A673 (cell line): ENCODE data around the gene TIPIN. TPM values are rescaled to one million over a fixed set of nuclear protein-coding genes. Genes with fewer than 3 reads are reported as not detected.
"Not testable (repeated sequence)": the region's sequence is repeated elsewhere in the genome, so short reads cannot be mapped to it uniquely, and the experiment has no call there.

ENCODE experiments used
- BruUV-seq: library from RNA; stranded (reverse); fragments of 400-500 nt; replicated peaks from 2 replicates; lab custom pipeline; 2021; lab: Mats Ljungman, UMichigan
- CTCF ChIA-PET: fragments of 300-600 bp; sonication (Branson Sonifier 250); formaldehyde crosslinking; loops from one replicate; lab custom pipeline; 2022; ENCODE audit warnings: antibody characterized with exemption; lab: Charles Lee
- POLR2A ChIA-PET: fragments of 300-600 bp; sonication (Branson Sonifier 250); formaldehyde crosslinking; loops from one replicate; lab custom pipeline; 2022; ENCODE audit warnings: antibody characterized with exemption; ENCODE audit not compliant: low non-redundant PET; lab: Charles Lee
- DNase-seq: peaks from one replicate; pipeline ENCODE4 v3.0.0-alpha.2; 2015; ENCODE audit warnings: low spot score
- H3K27ac ChIP-seq: fragments of 200-600 bp; sonication (generic); 2 replicates; pipeline ENCODE4 v1.5.1; 2016; ENCODE audit warnings: mixed run types, low read depth, mild to moderate bottlenecking, mixed read lengths, antibody characterized with exemption, low read length; ENCODE audit not compliant: poor library complexity, severe bottlenecking
- H3K27me3 ChIP-seq: fragments of 200-600 bp; sonication (generic); replicated peaks from 2 replicates; pipeline ENCODE4 v1.6.1; 2017; ENCODE audit warnings: mixed run types, low read depth, mild to moderate bottlenecking, mixed read lengths, antibody characterized with exemption, low read length; ENCODE audit not compliant: insufficient read depth, poor library complexity
- H3K36me3 ChIP-seq: fragments of 200-600 bp; sonication (generic); 2 replicates; pipeline ENCODE4 v1.6.1; 2016; ENCODE audit warnings: mixed run types, mild to moderate bottlenecking, mixed read lengths, antibody characterized with exemption, low read length; ENCODE audit not compliant: insufficient read depth, poor library complexity, severe bottlenecking
- H3K4me1 ChIP-seq: fragments of 200-600 bp; sonication (generic); 2 replicates; pipeline ENCODE4 v1.6.1; 2017; ENCODE audit warnings: mixed run types, mild to moderate bottlenecking, mixed read lengths, antibody characterized with exemption, low read length; ENCODE audit not compliant: insufficient read depth, poor library complexity, severe bottlenecking
- H3K4me3 ChIP-seq: fragments of 200-600 bp; sonication (generic); 2 replicates; pipeline ENCODE4 v1.5.1; 2016; ENCODE audit warnings: low read depth, mixed run types, mild to moderate bottlenecking, mixed read lengths, low read length; ENCODE audit not compliant: poor library complexity, severe bottlenecking
- H3K9me3 ChIP-seq: fragments of 200-600 bp; sonication (generic); 2 replicates; pipeline ENCODE4 v1.6.1; 2016; ENCODE audit warnings: mixed run types, low read depth, mild to moderate bottlenecking, mixed read lengths, antibody characterized with exemption, low read length; ENCODE audit not compliant: poor library complexity, severe bottlenecking
- EZH2 ChIP-seq: fragments of 200-600 bp; sonication (generic); IDR thresholded peaks from 2 replicates; pipeline ENCODE4 v1.6.1; 2017; ENCODE audit warnings: borderline replicate concordance, low read depth, mild to moderate bottlenecking, mixed read lengths, antibody characterized with exemption, low read length; ENCODE audit not compliant: poor library complexity, severe bottlenecking
- intact Hi-C: fragments of 100-400 bp; cut with micrococcal nuclease; formaldehyde crosslinking; loops from one replicate; pipeline ENCODE4 v1.10.0; 2022; ENCODE audit not compliant: unreplicated experiment
- total RNA-seq: library from RNA; stranded (reverse); gene quantifications from 2 replicates; pipeline ENCODE4 v1.2.3, GENCODE V29; 2021
- TF ChIP-seq, protein P1 (sequence below): fragments of 300-800, 200-600 bp; sonication (generic); conservative IDR thresholded peaks from 2 replicates; pipeline ENCODE4 v1.5.1; 2017; ENCODE audit warnings: low read depth, mild to moderate bottlenecking, antibody characterized with exemption, low read length, moderate library complexity, mixed read lengths

The TIPIN gene
- total RNA-seq, 1 experiment from 2014 or later: 42.1 TPM

DNA sequence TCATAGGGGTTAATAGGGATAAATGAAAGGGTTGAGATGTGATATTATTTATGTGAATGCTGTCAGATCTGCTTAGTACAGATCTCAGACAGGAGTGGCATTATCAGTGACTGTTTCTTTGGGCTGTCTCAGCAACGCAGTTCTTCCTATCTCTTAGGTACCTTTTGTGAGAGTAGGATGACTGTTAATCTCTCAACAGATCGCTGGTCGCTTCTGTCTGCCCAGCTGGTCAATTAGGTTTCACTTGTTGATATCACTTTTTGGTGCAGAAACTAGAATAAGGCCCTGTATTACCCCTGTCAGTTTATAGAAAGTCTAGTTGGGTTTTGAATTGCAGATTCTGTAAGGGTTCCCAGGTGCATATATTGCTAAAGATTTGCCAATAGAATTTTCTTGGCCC lies 46.7 kb downstream of the TIPIN start:
- intact Hi-C loops: no loop called here
- DNase-seq: no peak
- no peaks in the 10 kb centered on the region for H3K4me1 ChIP-seq
- H3K9me3 ChIP-seq: no peaks in the 10 kb centered on the region
- no peak for TF ChIP-seq EZH2
- TF ChIP-seq, protein P1, sequence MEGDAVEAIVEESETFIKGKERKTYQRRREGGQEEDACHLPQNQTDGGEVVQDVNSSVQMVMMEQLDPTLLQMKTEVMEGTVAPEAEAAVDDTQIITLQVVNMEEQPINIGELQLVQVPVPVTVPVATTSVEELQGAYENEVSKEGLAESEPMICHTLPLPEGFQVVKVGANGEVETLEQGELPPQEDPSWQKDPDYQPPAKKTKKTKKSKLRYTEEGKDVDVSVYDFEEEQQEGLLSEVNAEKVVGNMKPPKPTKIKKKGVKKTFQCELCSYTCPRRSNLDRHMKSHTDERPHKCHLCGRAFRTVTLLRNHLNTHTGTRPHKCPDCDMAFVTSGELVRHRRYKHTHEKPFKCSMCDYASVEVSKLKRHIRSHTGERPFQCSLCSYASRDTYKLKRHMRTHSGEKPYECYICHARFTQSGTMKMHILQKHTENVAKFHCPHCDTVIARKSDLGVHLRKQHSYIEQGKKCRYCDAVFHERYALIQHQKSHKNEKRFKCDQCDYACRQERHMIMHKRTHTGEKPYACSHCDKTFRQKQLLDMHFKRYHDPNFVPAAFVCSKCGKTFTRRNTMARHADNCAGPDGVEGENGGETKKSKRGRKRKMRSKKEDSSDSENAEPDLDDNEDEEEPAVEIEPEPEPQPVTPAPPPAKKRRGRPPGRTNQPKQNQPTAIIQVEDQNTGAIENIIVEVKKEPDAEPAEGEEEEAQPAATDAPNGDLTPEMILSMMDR: no peak
- H3K27ac ChIP-seq: no peak overlapping the region
- H3K36me3 ChIP-seq: no peaks in the 10 kb centered on the region
- CTCF ChIA-PET: no interaction called here
- POLR2A ChIA-PET: no interaction called here
- no peaks in the 10 kb centered on the region for H3K27me3 ChIP-seq
- no peak overlapping the region for H3K4me3 ChIP-seq
- BruUV-seq: no TSS peak

DNA sequence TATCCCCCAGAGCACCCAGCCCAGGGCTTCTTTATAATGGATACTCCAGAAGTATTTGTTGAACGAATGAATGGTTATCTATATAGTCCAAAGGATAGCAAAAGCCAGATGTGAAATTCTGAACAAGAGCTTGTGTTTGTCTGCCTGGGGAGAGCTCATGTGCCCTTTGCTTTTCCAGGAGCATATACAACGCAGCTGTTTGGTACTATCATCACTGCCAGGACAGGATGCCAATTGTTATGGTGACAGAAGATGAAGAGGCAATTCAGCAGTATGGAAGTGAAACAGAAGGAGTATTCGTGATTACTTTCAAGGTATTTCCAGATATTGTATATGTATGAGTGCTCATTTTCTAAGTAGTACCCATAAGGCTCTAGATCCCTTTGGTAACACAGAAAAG lies 48.0 kb downstream of the TIPIN start:
- no peak for DNase-seq
- no peak overlapping the region for H3K4me3 ChIP-seq
- H3K4me1 ChIP-seq: no peaks in the 10 kb centered on the region
- no peak overlapping the region for H3K27ac ChIP-seq
- TF ChIP-seq EZH2: no peak
- TF ChIP-seq, protein P1: no peak
- CTCF ChIA-PET: no interaction called here
- H3K27me3 ChIP-seq: no peaks in the 10 kb centered on the region
- no TSS peak for BruUV-seq
- intact Hi-C loops: no loop called here
- H3K36me3 ChIP-seq: no peaks in the 10 kb centered on the region
- POLR2A ChIA-PET: no interaction called here
- no peaks in the 10 kb centered on the region for H3K9me3 ChIP-seq

DNA sequence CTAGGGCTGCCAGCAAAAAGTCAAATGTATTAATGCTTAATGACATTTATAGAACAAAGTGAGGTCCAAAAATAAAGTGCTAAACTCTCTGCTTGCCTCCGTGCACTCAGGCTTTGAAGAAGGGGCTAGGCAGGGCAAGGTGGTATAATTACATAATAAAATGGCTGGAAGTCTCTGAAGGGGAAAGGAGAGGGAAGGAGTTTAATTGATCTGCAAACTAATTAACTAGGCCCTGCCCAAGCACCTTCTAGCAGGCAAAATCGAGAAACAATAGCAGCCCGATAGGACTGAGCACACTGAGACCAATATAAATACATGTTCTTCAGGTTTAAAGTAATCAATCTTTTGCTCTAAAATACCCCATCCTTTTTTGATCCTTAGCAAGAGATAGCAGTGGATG lies 50.1 kb downstream of the TIPIN start:
- no peaks in the 10 kb centered on the region for H3K27me3 ChIP-seq
- no peak overlapping the region for H3K4me3 ChIP-seq
- H3K36me3 ChIP-seq: no peaks in the 10 kb centered on the region
- H3K9me3 ChIP-seq: no peaks in the 10 kb centered on the region
- BruUV-seq: no TSS peak
- no peaks in the 10 kb centered on the region for H3K4me1 ChIP-seq
- POLR2A ChIA-PET: no interaction called here
- no peak for DNase-seq
- H3K27ac ChIP-seq: no peak overlapping the region
- CTCF ChIA-PET: interaction anchor here (1.0 kb wide), 1 partner anchor 93 kb away, joined by 3 read pairs; no protein-coding TSS in a partner anchor
- TF ChIP-seq, protein P1: no peak
- no peak for TF ChIP-seq EZH2
- intact Hi-C loops: no loop called here

DNA sequence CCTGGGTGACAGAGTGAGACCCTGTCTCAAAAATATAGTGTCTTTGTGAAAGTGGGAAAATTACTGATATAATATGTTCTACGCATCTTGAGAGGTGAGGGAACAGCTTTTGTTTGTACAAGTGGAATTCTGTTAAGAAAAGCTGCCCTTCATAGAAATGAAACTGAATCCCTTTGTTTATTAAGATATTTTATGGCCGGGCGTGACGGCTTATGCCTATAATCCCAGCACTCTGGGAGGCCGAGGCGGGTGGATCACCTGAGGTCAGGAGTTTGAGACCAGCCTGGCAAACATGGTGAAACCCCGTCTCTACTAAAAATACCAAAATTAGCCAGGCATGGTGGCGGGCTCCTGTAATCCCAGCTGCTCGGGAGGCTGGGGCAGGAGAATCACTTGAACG lies 52.1 kb downstream of the TIPIN start:
- POLR2A ChIA-PET: not testable (repeated sequence)

More for the DNA sequence above, 52.1 kb downstream of the TIPIN start:
- CTCF ChIA-PET, H3K4me1 ChIP-seq, H3K36me3 ChIP-seq, H3K27me3 ChIP-seq, H3K27ac ChIP-seq, intact Hi-C loops, H3K4me3 ChIP-seq, H3K9me3 ChIP-seq, BruUV-seq, DNase-seq: not testable (repeated sequence)
